Measurements from ENCODE around the gene C1orf87.

Gene C1orf87

GRCh38 chr1:60071296-60071695 lies 2.3 kb downstream of the C1orf87 start:
- no peaks in the 10 kb centered on the region for H3K36me3 ChIP-seq (ENCODE audit: control insufficient read depth, insufficient read depth, low read length)
- no peak for DNase-seq (ENCODE audit: extremely low read depth, insufficient read length)
- no peak for TF ChIP-seq CTCF (IDR thresholded peaks at IDR 0.05; ENCODE audit: insufficient read depth, low read length, poor library complexity, severe bottlenecking)
- H3K4me3 ChIP-seq (replicated peaks; ENCODE audit: low read depth, low read length) = no peak overlapping the region
- no peaks in the 10 kb centered on the region for H3K27me3 ChIP-seq (replicated peaks; ENCODE audit: control insufficient read depth, insufficient read depth, low read length)

GRCh38 chr1:60069691-60070090 lies 3.9 kb downstream of the C1orf87 start:
- Histone ChIP-seq H3K4me3 (replicated peaks; ENCODE audit: low read depth, low read length) (no peak overlapping the region), H3K27me3 (replicated peaks; ENCODE audit: control insufficient read depth, insufficient read depth, low read length) (no peaks in the 10 kb centered on the region), H3K36me3 (ENCODE audit: control insufficient read depth, insufficient read depth, low read length) (no peaks in the 10 kb centered on the region)
- DNase-seq (ENCODE audit: extremely low read depth, insufficient read length) = no peak
- TF ChIP-seq CTCF (IDR thresholded peaks at IDR 0.05; ENCODE audit: insufficient read depth, low read length, poor library complexity, severe bottlenecking) = no peak

GRCh38 chr1:60068393-60069045 lies 5.1 kb downstream of the C1orf87 start:
- TF ChIP-seq CTCF (IDR thresholded peaks at IDR 0.05; ENCODE audit: insufficient read depth, low read length, poor library complexity, severe bottlenecking) = no peak
- no peak for DNase-seq (ENCODE audit: extremely low read depth, insufficient read length)
- Histone ChIP-seq H3K36me3 (ENCODE audit: control insufficient read depth, insufficient read depth, low read length) (no peaks in the 10 kb centered on the region), H3K4me3 (replicated peaks; ENCODE audit: low read depth, low read length) (no peak overlapping the region), H3K27me3 (replicated peaks; ENCODE audit: control insufficient read depth, insufficient read depth, low read length) (no peaks in the 10 kb centered on the region)

GRCh38 chr1:60066001-60066400 lies 7.6 kb downstream of the C1orf87 start:
- no peak for DNase-seq (ENCODE audit: extremely low read depth, insufficient read length)
- no peak for TF ChIP-seq CTCF (IDR thresholded peaks at IDR 0.05; ENCODE audit: insufficient read depth, low read length, poor library complexity, severe bottlenecking)
- H3K27me3 ChIP-seq (replicated peaks; ENCODE audit: control insufficient read depth, insufficient read depth, low read length) = no peaks in the 10 kb centered on the region
- no peak overlapping the region for H3K4me3 ChIP-seq (replicated peaks; ENCODE audit: low read depth, low read length)
- H3K36me3 ChIP-seq (ENCODE audit: control insufficient read depth, insufficient read depth, low read length) = no peaks in the 10 kb centered on the region

GRCh38 chr1:60065199-60065598 lies 8.4 kb downstream of the C1orf87 start:
- no peak for TF ChIP-seq CTCF (IDR thresholded peaks at IDR 0.05; ENCODE audit: insufficient read depth, low read length, poor library complexity, severe bottlenecking)
- Histone ChIP-seq H3K36me3 (ENCODE audit: control insufficient read depth, insufficient read depth, low read length) (no peaks in the 10 kb centered on the region), H3K27me3 (replicated peaks; ENCODE audit: control insufficient read depth, insufficient read depth, low read length) (no peaks in the 10 kb centered on the region), H3K4me3 (replicated peaks; ENCODE audit: low read depth, low read length) (no peak overlapping the region)
- DNase-seq (ENCODE audit: extremely low read depth, insufficient read length) = no peak

GRCh38 chr1:60063561-60063960 lies 10.0 kb downstream of the C1orf87 start:
- Histone ChIP-seq H3K36me3 (ENCODE audit: control insufficient read depth, insufficient read depth, low read length) (no peaks in the 10 kb centered on the region), H3K27me3 (replicated peaks; ENCODE audit: control insufficient read depth, insufficient read depth, low read length) (no peaks in the 10 kb centered on the region), H3K4me3 (replicated peaks; ENCODE audit: low read depth, low read length) (no peak overlapping the region)
- DNase-seq (ENCODE audit: extremely low read depth, insufficient read length) = no peak
- no peak for TF ChIP-seq CTCF (IDR thresholded peaks at IDR 0.05; ENCODE audit: insufficient read depth, low read length, poor library complexity, severe bottlenecking)

All from GM06990 (cell line).